SK-N-SH (cell line): Measurements from ENCODE around the gene PRPF6. TPM values are rescaled to one million over a fixed set of nuclear protein-coding genes. Genes with fewer than 3 reads are reported as not detected.

Experiments used
- CTCF ChIA-PET: fragments of 300-600, 350-600 bp; formaldehyde crosslinking; extraction: SDS; loops from one replicate; lab custom pipeline; 2021; lab: Yijun Ruan, JAX
- POLR2A ChIA-PET: fragments of 350-600 bp; sonication (Branson Sonifier 250); formaldehyde crosslinking; extraction: SDS; loops from one replicate; lab custom pipeline; 2020; ENCODE audit warnings: antibody characterized with exemption, inconsistent platforms; lab: Yijun Ruan, JAX
- DNase-seq: peaks from one replicate; pipeline ENCODE4 v3.0.0; 2012
- H2AFZ ChIP-seq: fragments of 200-600 bp; sonication (generic); 2 replicates; pipeline ENCODE4 v1.8.1; 2016; ENCODE audit warnings: antibody characterized with exemption, mild to moderate bottlenecking, low read depth
- H3F3A ChIP-seq: fragments of 200-600 bp; sonication (generic); replicated peaks from 2 replicates; pipeline ENCODE3; 2016; ENCODE audit warnings: antibody characterized with exemption, mild to moderate bottlenecking; ENCODE audit not compliant: insufficient read depth
- H3K27ac ChIP-seq, 2 experiments: fragments of 200-500 bp in 1 of 2; fragments of 200-600 bp in 1 of 2; sonication (Bioruptor generic) in 1 of 2; sonication (generic), shearing (Covaris generic) in 1 of 2; 2 replicates each; pipeline versions ENCODE4 v1.5.1 to v1.6.1; 2014 to 2016; ENCODE audit warnings: low read depth in 2 of 2, inconsistent platforms in 1 of 2, low read length in 1 of 2, mild to moderate bottlenecking in 1 of 2, mixed read lengths in 1 of 2
- H3K27me3 ChIP-seq: fragments of 200-600 bp; sonication (generic), shearing (Covaris generic); 2 replicates; pipeline ENCODE4 v1.6.1; 2016; ENCODE audit warnings: mixed run types; ENCODE audit not compliant: insufficient read depth
- H3K36me3 ChIP-seq, 2 experiments: fragments of 200-500 bp in 1 of 2; fragments of 200-600 bp in 1 of 2; sonication (Bioruptor generic) in 1 of 2; sonication (generic) in 1 of 2; replicated peaks in 1 of 2; 2 replicates each; pipeline versions ENCODE3 to v1.5.1; 2014 to 2016; ENCODE audit warnings: low read length in 1 of 2, mild to moderate bottlenecking in 1 of 2; ENCODE audit not compliant: insufficient read depth in 2 of 2, control insufficient read depth in 1 of 2
- H3K4me1 ChIP-seq, 2 experiments: fragments of 200-500 bp in 1 of 2; fragments of 200-600 bp in 1 of 2; sonication (Bioruptor generic) in 1 of 2; sonication (generic), shearing (Covaris generic) in 1 of 2; 2 replicates each; pipeline versions ENCODE4 v1.5.1 to v1.6.1; 2014 to 2016; ENCODE audit warnings: low read depth in 1 of 2, low read length in 1 of 2, mixed run types in 1 of 2; ENCODE audit not compliant: insufficient read depth in 2 of 2, control insufficient read depth in 1 of 2
- H3K4me2 ChIP-seq: fragments of 200-600 bp; sonication (generic), shearing (Covaris generic); 2 replicates; pipeline ENCODE4 v1.6.1; 2017; ENCODE audit warnings: mixed run types
- H3K4me3 ChIP-seq, 2 experiments: fragments of 200-500 bp in 1 of 2; fragments of 200-600 bp in 1 of 2; sonication (Bioruptor generic) in 1 of 2; sonication (generic), shearing (Covaris generic) in 1 of 2; 2 replicates each; pipeline versions ENCODE4 v1.5.1 to v1.8.1; 2014 to 2016; ENCODE audit warnings: low read depth in 2 of 2, inconsistent platforms in 1 of 2, low read length in 1 of 2, mild to moderate bottlenecking in 1 of 2, mixed read lengths in 1 of 2, moderate library complexity in 1 of 2
- H3K79me2 ChIP-seq: fragments of 200-600 bp; sonication (generic); 2 replicates; pipeline ENCODE4 v1.8.1; 2017; ENCODE audit warnings: mild to moderate bottlenecking; ENCODE audit not compliant: insufficient read depth
- H3K9ac ChIP-seq: fragments of 200-600 bp; sonication (generic); 2 replicates; pipeline ENCODE4 v1.6.1; 2017; ENCODE audit warnings: mixed run types
- H3K9me2 ChIP-seq: fragments of 200-600 bp; sonication (generic); 2 replicates; pipeline ENCODE4 v1.6.1; 2017; ENCODE audit warnings: mixed run types
- H3K9me3 ChIP-seq: fragments of 200-600 bp; sonication (generic); 2 replicates; pipeline ENCODE4 v1.6.1; 2017; ENCODE audit warnings: mixed run types, mild to moderate bottlenecking, moderate library complexity
- H4K20me1 ChIP-seq: fragments of 200-600 bp; sonication (generic); 2 replicates; pipeline ENCODE4 v1.6.1; 2017; ENCODE audit warnings: mild to moderate bottlenecking, mixed run types; ENCODE audit not compliant: insufficient read depth
- CTCF ChIP-seq: fragments of 200-600 bp; sonication (generic); IDR thresholded peaks from 2 replicates; pipeline ENCODE4 v1.6.1; 2017; ENCODE audit warnings: antibody characterized with exemption, mild to moderate bottlenecking, moderate library complexity
- EP300 ChIP-seq, 2 experiments: IDR thresholded peaks; 2 replicates each; pipeline versions ENCODE4 v1.4.0 to v1.6.1; 2012; ENCODE audit warnings: borderline replicate concordance in 1 of 2, low read depth in 1 of 2, low read length in 1 of 2
- EZH2phosphoT487 ChIP-seq: fragments of 200-600 bp; sonication (generic); IDR thresholded peaks from 2 replicates; pipeline ENCODE4 v1.6.1; 2017; ENCODE audit warnings: low read depth, mixed run types, mild to moderate bottlenecking, antibody characterized with exemption, moderate library complexity, borderline replicate concordance
- GABPA ChIP-seq: IDR thresholded peaks from 2 replicates; pipeline ENCODE4 v1.4.0; 2012; ENCODE audit warnings: low read depth, mild to moderate bottlenecking
- GATA2 ChIP-seq: sonication (generic); formaldehyde crosslinking; IDR thresholded peaks from 2 replicates; pipeline ENCODE4 v1.5.0; 2020; ENCODE audit warnings: mild to moderate bottlenecking, missing genetic modification reagents
- JUND ChIP-seq: IDR thresholded peaks from 2 replicates; pipeline ENCODE4 v1.4.0; 2012
- NFIC ChIP-seq: IDR thresholded peaks from 2 replicates; pipeline ENCODE4 v1.4.0; 2012; ENCODE audit warnings: borderline replicate concordance
- PBX3 ChIP-seq: IDR thresholded peaks from 2 replicates; pipeline ENCODE4; 2012
- RCOR1 ChIP-seq: fragments of 150-350 bp; IDR thresholded peaks from 2 replicates; pipeline ENCODE4 v1.6.1; 2017; ENCODE audit warnings: antibody characterized with exemption, low read length
- REST ChIP-seq: IDR thresholded peaks from 2 replicates; pipeline ENCODE4 v1.6.1; 2012; ENCODE audit warnings: mild to moderate bottlenecking, low read depth, low read length, moderate library complexity
- RFX5 ChIP-seq: IDR thresholded peaks from 2 replicates; pipeline ENCODE4 v1.6.1; 2012; ENCODE audit warnings: mild to moderate bottlenecking, improper control_type of control experiment, low read length
- TAF1 ChIP-seq: IDR thresholded peaks from 2 replicates; pipeline ENCODE4 v1.6.1; 2012; ENCODE audit warnings: low read depth, mild to moderate bottlenecking, low read length, moderate library complexity, borderline replicate concordance
- TEAD4 ChIP-seq: IDR thresholded peaks from 2 replicates; pipeline ENCODE4 v1.4.0; 2012; ENCODE audit warnings: mild to moderate bottlenecking, borderline replicate concordance; ENCODE audit not compliant: insufficient read depth
- USF1 ChIP-seq: IDR thresholded peaks from 2 replicates; pipeline ENCODE4 v1.4.0; 2012; ENCODE audit warnings: low read depth, borderline replicate concordance
- USF2 ChIP-seq: fragments of 150-350 bp; IDR thresholded peaks from 2 replicates; pipeline ENCODE4 v1.6.1; 2017; ENCODE audit warnings: antibody characterized with exemption, low read length, low read depth, borderline replicate concordance
- YY1 ChIP-seq: IDR thresholded peaks from 2 replicates; pipeline ENCODE4 v1.4.0; 2012; ENCODE audit warnings: low read depth, mild to moderate bottlenecking
- ZBTB33 ChIP-seq: IDR thresholded peaks from 2 replicates; pipeline ENCODE4 v1.4.0; 2012; ENCODE audit warnings: low read depth, borderline replicate concordance
- WGBS: methylation state at CpG from one replicate; pipeline ENCODE4 v1.1.6; 2017; ENCODE audit warnings: low lambda C conversion rate; 5-methylcytosine and 5-hydroxymethylcytosine counted together
- polyA plus RNA-seq, 3 experiments: library from polyadenylated mRNA; depleted of rRNA; stranded (reverse); fragments of >200 nt; gene quantifications; 2 replicates each; pipeline ENCODE4 v1.2.3, GENCODE V29; 2012

Gene PRPF6
- polyA plus RNA-seq, 1 of the 3 experiments (the other 2 are of a cell fraction), result 59.1 TPM

GRCh38 chr20:64052987-64053840, 72.3 kb downstream of the PRPF6 start:
- TF ChIP-seq ZBTB33, result no peak
- TF ChIP-seq EP300 (IDR thresholded peaks at IDR 0.05; ENCODE audit: borderline replicate concordance in 1 of 2, low read depth in 1 of 2, low read length in 1 of 2), result no peak
- no peak for TF ChIP-seq GABPA
- TF ChIP-seq CTCF, result no peak
- no peak for TF ChIP-seq REST
- TF ChIP-seq USF2, result no peak
- no peak for TF ChIP-seq RFX5
- no peak for TF ChIP-seq RCOR1
- TF ChIP-seq PBX3, result no peak
- TF ChIP-seq JUND, result no peak
- TF ChIP-seq NFIC, result no peak
- TF ChIP-seq EZH2phosphoT487, result no peak
- TF ChIP-seq TAF1, result no peak
- no peak for TF ChIP-seq GATA2
- no peak for TF ChIP-seq TEAD4
- TF ChIP-seq USF1, result no peak
- no peak for TF ChIP-seq YY1
- WGBS, result 90% methylated on average over 23 of the region's 33 CpGs
- no peaks in the 10 kb centered on the region for H3K9me2 ChIP-seq
- no peak overlapping the region for H3K4me2 ChIP-seq
- no peaks in the 10 kb centered on the region for H3K9me3 ChIP-seq
- no peak overlapping the region for H2AFZ ChIP-seq
- H3K27me3 ChIP-seq, result peaks cover 11% of the 10 kb centered on the region
- DNase-seq, result no peak
- no peaks in the 10 kb centered on the region for H3K36me3 ChIP-seq
- no peak overlapping the region for H3K4me3 ChIP-seq
- peaks cover 0 to 10% of the 10 kb centered on the region in 2 experiments; a peak in 1 of 4 replicates for H3K4me1 ChIP-seq
- ChIA-PET POLR2A (interaction anchor here (1.0 kb wide), 1 partner anchor 10 kb away, joined by 3 read pairs; the partner anchor contains the start of gene TCEA2), CTCF (interaction anchor here (0.6 to 7.8 kb wide), 8 partner anchors 9 to 73 kb away, joined by 3 to 85 read pairs (median 6); partner anchors contain the start of genes RGS19 and TCEA2)
- no peak overlapping the region for H3K9ac ChIP-seq
- no peaks in the 10 kb centered on the region for H3K79me2 ChIP-seq
- H3K27ac ChIP-seq, result no peak overlapping the region
- no peaks in the 10 kb centered on the region for H4K20me1 ChIP-seq
- H3F3A ChIP-seq, result no peaks in the 10 kb centered on the region
